SU-DHL-6 (cell line): ENCODE results near the gene VRTN.

Experiments used
- H2AFZ ChIP-seq: fragments of 200-600 bp; sonication (generic); 2 replicates; pipeline ENCODE4 v1.6.1; 2014; ENCODE audit warnings: low read depth, mild to moderate bottlenecking, moderate library complexity, mixed read lengths, antibody characterized with exemption, low read length; ENCODE audit not compliant: severe bottlenecking
- H3F3A ChIP-seq: fragments of 200-600 bp; shearing (Covaris generic); 2 replicates; pipeline ENCODE4 v1.6.0; 2016; ENCODE audit warnings: antibody characterized with exemption, mild to moderate bottlenecking; ENCODE audit not compliant: insufficient read depth
- H3K27ac ChIP-seq: fragments of 200-600 bp; sonication (generic); 2 replicates; pipeline ENCODE4 v1.5.1; 2016; ENCODE audit warnings: low read depth, mild to moderate bottlenecking, low read length, moderate library complexity, mixed read lengths
- H3K27me3 ChIP-seq: fragments of 200-600 bp; sonication (generic), shearing (Covaris generic); 2 replicates; pipeline ENCODE4 v1.6.0; 2014; ENCODE audit warnings: mild to moderate bottlenecking, low read length
- H3K36me3 ChIP-seq: fragments of 200-600 bp; sonication (generic); 2 replicates; pipeline ENCODE4 v1.6.1; 2014; ENCODE audit warnings: mild to moderate bottlenecking, low read length, mixed read lengths
- H3K4me2 ChIP-seq: fragments of 300-600, 200-600 bp; shearing (Covaris generic), sonication (generic); 2 replicates; pipeline ENCODE4 v1.6.0; 2014; ENCODE audit warnings: low read length, low read depth, mild to moderate bottlenecking; ENCODE audit not compliant: poor library complexity, severe bottlenecking
- H3K4me3 ChIP-seq: fragments of 200-600 bp; sonication (generic); 2 replicates; pipeline ENCODE4 v1.5.1; 2014; ENCODE audit warnings: antibody characterized with exemption, low read length, mild to moderate bottlenecking, mixed read lengths; ENCODE audit not compliant: insufficient read depth, poor library complexity, severe bottlenecking
- H3K79me2 ChIP-seq: fragments of 200-600 bp; sonication (generic); 2 replicates; pipeline ENCODE4 v1.6.1; 2014; ENCODE audit warnings: mild to moderate bottlenecking, low read length, moderate library complexity; ENCODE audit not compliant: insufficient read depth
- H3K9ac ChIP-seq: fragments of 200-600 bp; sonication (generic); 2 replicates; pipeline ENCODE4 v1.7.0; 2014; ENCODE audit warnings: mild to moderate bottlenecking, low read length
- H3K9me2 ChIP-seq: fragments of 200-600 bp; sonication (generic); replicated peaks from 2 replicates; pipeline ENCODE4 v1.6.1; 2014; ENCODE audit warnings: low read length; ENCODE audit not compliant: insufficient read depth
- H3K9me3 ChIP-seq: fragments of 200-600 bp; sonication (generic); 2 replicates; pipeline ENCODE4 v1.6.1; 2014; ENCODE audit warnings: low read length, mixed read lengths; ENCODE audit not compliant: insufficient read depth
- H4K20me1 ChIP-seq: fragments of 200-600 bp; sonication (generic); 2 replicates; pipeline ENCODE4 v1.6.1; 2014; ENCODE audit warnings: low read depth, mild to moderate bottlenecking, antibody characterized with exemption, low read length, moderate library complexity, mixed read lengths
- EZH2phosphoT487 ChIP-seq: fragments of 200-600 bp; sonication (generic), shearing (Covaris generic); conservative IDR thresholded peaks from 2 replicates; pipeline ENCODE4 v1.6.1; 2018; ENCODE audit warnings: mild to moderate bottlenecking, antibody characterized with exemption, low read length, moderate library complexity, mixed read lengths
- TF ChIP-seq, protein P1 (sequence below): fragments of 200-600 bp; sonication (generic); IDR thresholded peaks from one replicate; pipeline ENCODE4 v1.5.1; 2017; ENCODE audit warnings: antibody characterized with exemption, mild to moderate bottlenecking, low read length, moderate library complexity; ENCODE audit not compliant: insufficient read depth, poor library complexity, severe bottlenecking

Gene VRTN

DNA sequence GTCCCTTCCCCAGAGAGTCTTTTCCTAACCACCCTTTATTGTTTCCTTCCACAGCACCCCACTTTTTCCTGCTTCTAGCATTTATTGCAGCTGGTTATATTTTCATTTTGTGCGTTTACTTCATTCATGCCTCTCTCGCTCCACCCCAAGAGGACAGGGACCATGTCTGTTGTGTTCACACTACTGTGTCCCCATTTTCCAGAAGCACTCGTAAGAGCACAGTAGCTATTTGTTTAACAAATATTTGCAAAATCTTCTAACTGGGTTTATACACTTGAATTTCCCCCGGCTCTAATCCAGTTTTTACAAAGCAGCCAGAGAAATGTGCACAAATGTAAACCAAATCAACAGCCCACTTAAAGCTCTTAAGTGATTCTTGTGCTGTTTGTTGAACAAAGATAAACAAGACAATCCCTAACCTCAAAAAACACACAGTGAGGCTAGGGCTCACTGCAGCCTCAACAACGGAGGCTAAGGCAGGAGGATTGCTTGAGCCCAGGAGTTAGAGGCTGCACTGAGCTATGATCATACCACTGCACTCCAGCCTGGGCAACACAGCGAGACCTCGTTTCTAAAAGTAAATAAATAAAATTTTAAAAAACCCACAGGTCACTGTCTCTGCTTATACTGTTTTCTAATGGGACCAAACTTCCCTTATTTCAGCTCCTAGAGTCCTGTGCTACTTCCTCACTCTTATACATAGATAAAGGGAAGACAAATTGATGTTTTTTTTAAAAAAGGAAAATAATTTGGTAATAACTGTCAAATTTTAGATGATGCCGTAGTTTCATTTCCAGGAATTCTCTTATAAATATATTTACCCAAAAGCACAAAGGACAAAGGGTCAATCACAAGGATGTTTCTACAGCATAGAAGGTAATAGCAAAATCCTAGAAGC lies 38.9 kb upstream of the VRTN start:
- no peak overlapping the region for H3K4me2 ChIP-seq
- H3K27me3 ChIP-seq, result no peaks in the 10 kb centered on the region
- no peaks in the 10 kb centered on the region for H3K79me2 ChIP-seq
- no peaks in the 10 kb centered on the region for H3K9me2 ChIP-seq
- no peaks in the 10 kb centered on the region for H4K20me1 ChIP-seq
- no peak overlapping the region for H3K9ac ChIP-seq
- H3K27ac ChIP-seq, result no peak overlapping the region
- H2AFZ ChIP-seq, result no peak overlapping the region
- H3K9me3 ChIP-seq, result no peaks in the 10 kb centered on the region
- H3K4me3 ChIP-seq, result no peak overlapping the region
- no peaks in the 10 kb centered on the region for H3F3A ChIP-seq
- TF ChIP-seq EZH2phosphoT487, result no peak
- TF ChIP-seq, protein P1, sequence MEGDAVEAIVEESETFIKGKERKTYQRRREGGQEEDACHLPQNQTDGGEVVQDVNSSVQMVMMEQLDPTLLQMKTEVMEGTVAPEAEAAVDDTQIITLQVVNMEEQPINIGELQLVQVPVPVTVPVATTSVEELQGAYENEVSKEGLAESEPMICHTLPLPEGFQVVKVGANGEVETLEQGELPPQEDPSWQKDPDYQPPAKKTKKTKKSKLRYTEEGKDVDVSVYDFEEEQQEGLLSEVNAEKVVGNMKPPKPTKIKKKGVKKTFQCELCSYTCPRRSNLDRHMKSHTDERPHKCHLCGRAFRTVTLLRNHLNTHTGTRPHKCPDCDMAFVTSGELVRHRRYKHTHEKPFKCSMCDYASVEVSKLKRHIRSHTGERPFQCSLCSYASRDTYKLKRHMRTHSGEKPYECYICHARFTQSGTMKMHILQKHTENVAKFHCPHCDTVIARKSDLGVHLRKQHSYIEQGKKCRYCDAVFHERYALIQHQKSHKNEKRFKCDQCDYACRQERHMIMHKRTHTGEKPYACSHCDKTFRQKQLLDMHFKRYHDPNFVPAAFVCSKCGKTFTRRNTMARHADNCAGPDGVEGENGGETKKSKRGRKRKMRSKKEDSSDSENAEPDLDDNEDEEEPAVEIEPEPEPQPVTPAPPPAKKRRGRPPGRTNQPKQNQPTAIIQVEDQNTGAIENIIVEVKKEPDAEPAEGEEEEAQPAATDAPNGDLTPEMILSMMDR, result no peak
- no peaks in the 10 kb centered on the region for H3K36me3 ChIP-seq

DNA sequence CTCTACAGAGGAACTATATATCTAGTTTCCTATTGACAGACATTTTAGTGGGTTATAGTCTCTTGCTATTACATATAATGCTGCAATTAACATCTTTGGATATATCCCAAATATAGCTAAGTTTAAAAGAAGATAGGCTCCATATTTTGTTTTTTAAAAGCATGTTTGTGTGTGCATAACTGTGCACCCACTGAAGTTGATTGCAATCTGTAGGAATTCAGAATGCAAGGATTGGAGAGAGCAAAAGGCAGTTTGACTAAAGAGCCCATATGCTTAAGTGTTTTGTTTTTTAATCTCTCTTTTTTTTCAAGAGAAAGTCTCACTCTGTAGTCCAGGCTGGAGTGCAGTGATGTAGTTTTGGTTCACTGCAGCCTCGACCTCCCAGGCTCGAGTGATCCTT lies 36.1 kb upstream of the VRTN start:
- no peak overlapping the region for H3K9ac ChIP-seq
- H3K4me2 ChIP-seq, result no peak overlapping the region
- H3K79me2 ChIP-seq, result no peaks in the 10 kb centered on the region
- no peak overlapping the region for H3K4me3 ChIP-seq
- H3K9me2 ChIP-seq, result no peaks in the 10 kb centered on the region
- H3K9me3 ChIP-seq, result no peaks in the 10 kb centered on the region
- no peaks in the 10 kb centered on the region for H3F3A ChIP-seq
- H2AFZ ChIP-seq, result no peak overlapping the region
- H4K20me1 ChIP-seq, result no peaks in the 10 kb centered on the region
- TF ChIP-seq EZH2phosphoT487, result no peak
- TF ChIP-seq, protein P1, result no peak
- H3K27ac ChIP-seq, result no peak overlapping the region
- no peaks in the 10 kb centered on the region for H3K36me3 ChIP-seq
- H3K27me3 ChIP-seq, result no peaks in the 10 kb centered on the region

DNA sequence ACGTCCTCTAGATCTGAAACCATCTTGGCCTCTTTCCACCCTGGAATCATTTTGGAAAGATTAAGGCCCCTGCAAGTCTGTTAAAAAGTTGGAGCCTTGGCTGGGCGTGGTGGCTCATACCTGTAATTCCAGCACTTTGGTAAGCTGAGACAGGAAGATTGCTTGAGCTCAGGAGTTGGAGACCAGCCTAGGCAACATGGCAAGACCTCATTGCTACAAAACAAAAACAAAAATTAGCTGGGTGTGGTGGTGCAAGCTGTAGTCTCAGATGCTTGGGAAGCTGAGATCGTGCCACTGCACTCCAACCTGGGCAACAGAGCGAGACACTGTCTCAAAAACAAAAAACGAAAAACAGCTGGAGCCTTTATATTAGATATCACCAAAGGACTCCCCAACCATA lies 34.7 kb upstream of the VRTN start:
- no peaks in the 10 kb centered on the region for H3K79me2 ChIP-seq
- H2AFZ ChIP-seq, result no peak overlapping the region
- no peak overlapping the region for H3K27ac ChIP-seq
- H3K4me3 ChIP-seq, result no peak overlapping the region
- H3K27me3 ChIP-seq, result no peaks in the 10 kb centered on the region
- H3K4me2 ChIP-seq, result no peak overlapping the region
- no peaks in the 10 kb centered on the region for H3F3A ChIP-seq
- no peaks in the 10 kb centered on the region for H4K20me1 ChIP-seq
- no peak overlapping the region for H3K9ac ChIP-seq
- H3K9me2 ChIP-seq, result no peaks in the 10 kb centered on the region
- no peaks in the 10 kb centered on the region for H3K9me3 ChIP-seq
- no peaks in the 10 kb centered on the region for H3K36me3 ChIP-seq
- TF ChIP-seq, protein P1, result no peak
- no peak for TF ChIP-seq EZH2phosphoT487
